GM23338 (cell line): ENCODE results near the gene LRIG1. TPM values are rescaled to one million over a fixed set of nuclear protein-coding genes. Genes with fewer than 3 reads are reported as not detected.

Experiments
- ATAC-seq: fragments of 200-7000 bp; cut with Tn5 transposase; 3 replicates; pipeline ENCODE4 v1.9.1; 2020
- DNase-seq: peaks from one replicate; pipeline ENCODE4 v3.0.0-alpha.2; 2015; ENCODE audit warnings: low spot score
- H2AFZ ChIP-seq: fragments of 200-600 bp; sonication (generic); 2 replicates; pipeline ENCODE4 v1.8.0; 2016; ENCODE audit warnings: antibody characterized with exemption, mild to moderate bottlenecking, moderate library complexity
- H3F3A ChIP-seq: fragments of 200-600 bp; sonication (generic); replicated peaks from 2 replicates; pipeline ENCODE4 v1.8.0; 2017; ENCODE audit warnings: antibody characterized with exemption, mixed run types, low read depth
- H3K27ac ChIP-seq: fragments of 200-600 bp; sonication (generic); 2 replicates; pipeline ENCODE4 v1.6.1; 2016; ENCODE audit warnings: low read depth
- H3K27me3 ChIP-seq: fragments of 200-600 bp; sonication (generic); 2 replicates; pipeline ENCODE4 v1.8.0; 2016; ENCODE audit warnings: mild to moderate bottlenecking, mixed run types, moderate library complexity; ENCODE audit not compliant: insufficient read depth
- H3K36me3 ChIP-seq: fragments of 200-600 bp; sonication (generic); 2 replicates; pipeline ENCODE4 v1.8.0; 2016; ENCODE audit warnings: mild to moderate bottlenecking; ENCODE audit not compliant: insufficient read depth
- H3K4me1 ChIP-seq: fragments of 200-600 bp; sonication (generic); 2 replicates; pipeline ENCODE4 v1.8.0; 2016; ENCODE audit warnings: mild to moderate bottlenecking, moderate library complexity; ENCODE audit not compliant: insufficient read depth
- H3K4me2 ChIP-seq: fragments of 200-600 bp; sonication (generic); 2 replicates; pipeline ENCODE4 v1.7.1; 2017; ENCODE audit warnings: mixed run types
- H3K4me3 ChIP-seq: fragments of 200-600 bp; sonication (generic); 2 replicates; pipeline ENCODE4 v1.6.1; 2016; ENCODE audit warnings: mixed run types
- H3K79me2 ChIP-seq: fragments of 200-600 bp; sonication (generic); replicated peaks from 2 replicates; pipeline ENCODE4 v1.8.0; 2017; ENCODE audit warnings: mild to moderate bottlenecking; ENCODE audit not compliant: insufficient read depth
- H3K9me2 ChIP-seq: fragments of 200-600 bp; sonication (generic); 2 replicates; pipeline ENCODE4 v1.8.0; 2017; ENCODE audit not compliant: insufficient read depth
- H4K20me1 ChIP-seq: fragments of 200-600 bp; sonication (generic); replicated peaks from 2 replicates; pipeline ENCODE4 v1.8.0; 2017; ENCODE audit warnings: mild to moderate bottlenecking; ENCODE audit not compliant: insufficient read depth
- H3K27ac Mint-ChIP-seq: 2 replicates; pipeline ENCODE4 v1.8.0; 2020; ENCODE audit warnings: inconsistent platforms, mild to moderate bottlenecking, moderate library complexity, mixed read lengths
- H3K27me3 Mint-ChIP-seq: 3 replicates; pipeline ENCODE4 v1.8.0; 2022; ENCODE audit warnings: low read depth, mild to moderate bottlenecking, moderate library complexity, mixed read lengths, inconsistent platforms; ENCODE audit not compliant: insufficient read depth, poor library complexity
- H3K36me3 Mint-ChIP-seq: 3 replicates; pipeline ENCODE4 v1.8.0; 2021; ENCODE audit warnings: low read depth, mild to moderate bottlenecking, inconsistent platforms, moderate library complexity, mixed read lengths
- H3K4me1 Mint-ChIP-seq: 3 replicates; pipeline ENCODE4 v1.8.0; 2020; ENCODE audit warnings: mild to moderate bottlenecking, inconsistent platforms, mixed read lengths
- H3K4me3 Mint-ChIP-seq: 3 replicates; pipeline ENCODE4 v1.8.0; 2021; ENCODE audit warnings: moderate library complexity, mild to moderate bottlenecking, inconsistent platforms, mixed read lengths
- H3K9me3 Mint-ChIP-seq: 3 replicates; pipeline ENCODE4 v1.8.0; 2020; ENCODE audit warnings: moderate library complexity, mild to moderate bottlenecking, inconsistent platforms, mixed read lengths
- EZH2 ChIP-seq: fragments of 200-600 bp; sonication (generic); IDR thresholded peaks from one replicate; pipeline ENCODE4 v1.8.0; 2017; ENCODE audit warnings: antibody characterized with exemption, mild to moderate bottlenecking, low read depth; ENCODE audit not compliant: unreplicated experiment
- EZH2phosphoT487 ChIP-seq: fragments of 200-600 bp; sonication (generic); IDR thresholded peaks from one replicate; pipeline ENCODE4 v1.8.1; 2018; ENCODE audit warnings: antibody characterized with exemption; ENCODE audit not compliant: unreplicated experiment
- JUNB ChIP-seq: IDR thresholded peaks from one replicate; pipeline ENCODE4 v1.6.1; 2016; ENCODE audit warnings: antibody characterized with exemption; ENCODE audit not compliant: unreplicated experiment
- NANOG ChIP-seq: IDR thresholded peaks from 2 replicates; pipeline ENCODE4 v1.6.1; 2016; ENCODE audit warnings: antibody characterized with exemption, borderline replicate concordance
- ZNF462 ChIP-seq: fragments of 250-450 bp; sonication (Bioruptor Pico); IDR thresholded peaks from 2 replicates; pipeline ENCODE4 v1.5.0; 2020; ENCODE audit warnings: mild to moderate bottlenecking, moderate library complexity
- polyA plus RNA-seq: library from polyadenylated mRNA; unstranded; fragments of >200 nt; fragmentation: Nextera tagmentation; extraction: Ambion mirVana; gene quantifications from 2 replicates; pipeline ENCODE4 v1.2.1, GENCODE V29; 2016
- total RNA-seq: library from RNA; depleted of rRNA; stranded (reverse); fragments of >200 nt; shearing (Covaris generic); gene quantifications from 2 replicates; pipeline ENCODE4 v1.2.3, GENCODE V29; 2014
- TF ChIP-seq, protein P1 (sequence below), 2 experiments: fragments of 200-600 bp in 1 of 2; sonication (generic) in 1 of 2; conservative IDR thresholded peaks; 2 replicates each; pipeline versions ENCODE4 v1.5.1 to v1.6.1; 2016 to 2017; ENCODE audit warnings: antibody characterized with exemption in 2 of 2, low read depth in 2 of 2, mild to moderate bottlenecking in 2 of 2, moderate library complexity in 1 of 2
- TF ChIP-seq, protein P2 (sequence below): IDR thresholded peaks from one replicate; pipeline ENCODE4 v1.6.1; 2018; ENCODE audit warnings: antibody characterized with exemption; ENCODE audit not compliant: unreplicated experiment

The LRIG1 gene
- total and polyA plus RNA-seq, 2 experiments from 2014 or later: 40.0 to 134 TPM

DNA sequence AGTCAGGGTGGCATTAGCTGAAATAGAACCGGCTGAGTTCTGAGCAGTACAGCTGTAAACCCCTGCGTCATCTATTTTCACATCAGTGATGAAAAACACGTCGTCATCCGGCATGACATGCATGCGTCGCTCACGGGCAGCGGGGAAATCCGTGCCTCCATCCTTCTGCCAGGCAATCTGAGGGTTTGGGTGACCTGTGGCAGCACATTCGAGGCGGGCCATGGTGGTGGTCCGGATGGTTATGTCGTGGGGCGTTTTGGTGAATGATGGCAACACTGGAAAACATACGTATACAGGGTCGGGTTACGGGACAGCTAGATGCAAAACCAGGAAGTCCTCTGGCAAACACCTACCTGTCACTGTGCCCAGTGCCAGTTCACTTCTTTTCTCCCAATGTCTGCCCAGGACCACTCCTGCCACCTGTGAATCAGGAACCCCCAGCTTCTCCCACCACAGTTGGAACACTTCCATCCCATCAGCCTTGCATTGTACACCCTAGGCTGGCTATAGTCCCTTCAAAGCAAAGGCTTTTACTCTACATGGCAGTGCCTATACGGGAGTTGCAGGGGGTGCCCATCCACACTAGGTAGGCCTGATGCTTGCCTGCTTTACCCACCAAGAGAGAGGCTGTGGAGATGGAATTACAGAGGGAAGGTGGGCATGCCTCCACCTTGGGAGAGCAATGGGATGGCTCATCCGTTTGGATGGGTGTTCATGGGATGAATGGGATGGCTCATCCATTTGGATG is 116.7 kb downstream of the LRIG1 start (continued):
- no peak for TF ChIP-seq ZNF462
- TF ChIP-seq, protein P1, sequence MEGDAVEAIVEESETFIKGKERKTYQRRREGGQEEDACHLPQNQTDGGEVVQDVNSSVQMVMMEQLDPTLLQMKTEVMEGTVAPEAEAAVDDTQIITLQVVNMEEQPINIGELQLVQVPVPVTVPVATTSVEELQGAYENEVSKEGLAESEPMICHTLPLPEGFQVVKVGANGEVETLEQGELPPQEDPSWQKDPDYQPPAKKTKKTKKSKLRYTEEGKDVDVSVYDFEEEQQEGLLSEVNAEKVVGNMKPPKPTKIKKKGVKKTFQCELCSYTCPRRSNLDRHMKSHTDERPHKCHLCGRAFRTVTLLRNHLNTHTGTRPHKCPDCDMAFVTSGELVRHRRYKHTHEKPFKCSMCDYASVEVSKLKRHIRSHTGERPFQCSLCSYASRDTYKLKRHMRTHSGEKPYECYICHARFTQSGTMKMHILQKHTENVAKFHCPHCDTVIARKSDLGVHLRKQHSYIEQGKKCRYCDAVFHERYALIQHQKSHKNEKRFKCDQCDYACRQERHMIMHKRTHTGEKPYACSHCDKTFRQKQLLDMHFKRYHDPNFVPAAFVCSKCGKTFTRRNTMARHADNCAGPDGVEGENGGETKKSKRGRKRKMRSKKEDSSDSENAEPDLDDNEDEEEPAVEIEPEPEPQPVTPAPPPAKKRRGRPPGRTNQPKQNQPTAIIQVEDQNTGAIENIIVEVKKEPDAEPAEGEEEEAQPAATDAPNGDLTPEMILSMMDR (conservative IDR thresholded peaks at IDR 0.05; ENCODE audit: low read depth in 2 of 2): no peak

DNA sequence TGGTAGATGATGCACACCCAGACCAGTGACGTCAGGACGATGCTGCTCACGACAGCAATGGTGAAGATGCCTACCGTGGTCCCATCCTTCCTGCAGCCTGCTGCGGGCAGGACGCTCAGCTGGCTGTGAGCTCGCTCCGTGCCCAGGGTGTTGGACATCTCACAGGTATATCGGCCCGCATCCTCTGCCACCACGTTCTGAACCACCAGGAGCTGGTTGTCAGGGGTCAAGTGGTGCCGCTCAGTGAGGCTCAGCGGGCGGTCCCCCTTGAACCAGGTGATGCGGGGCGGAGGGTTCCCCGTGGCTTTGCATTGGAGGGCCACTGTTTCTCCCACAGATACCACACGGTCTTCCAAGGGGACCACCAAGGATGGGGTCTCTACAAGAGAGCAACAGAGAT is 117.8 kb downstream of the LRIG1 start:
- peaks cover 48% of the 10 kb centered on the region for H3K36me3 ChIP-seq
- no peak for TF ChIP-seq JUNB
- no peak for TF ChIP-seq EZH2
- TF ChIP-seq, protein P1 (conservative IDR thresholded peaks at IDR 0.05; ENCODE audit: low read depth in 2 of 2): no peak
- no peak for TF ChIP-seq EZH2phosphoT487
- no peak for TF ChIP-seq NANOG
- TF ChIP-seq, protein P2, sequence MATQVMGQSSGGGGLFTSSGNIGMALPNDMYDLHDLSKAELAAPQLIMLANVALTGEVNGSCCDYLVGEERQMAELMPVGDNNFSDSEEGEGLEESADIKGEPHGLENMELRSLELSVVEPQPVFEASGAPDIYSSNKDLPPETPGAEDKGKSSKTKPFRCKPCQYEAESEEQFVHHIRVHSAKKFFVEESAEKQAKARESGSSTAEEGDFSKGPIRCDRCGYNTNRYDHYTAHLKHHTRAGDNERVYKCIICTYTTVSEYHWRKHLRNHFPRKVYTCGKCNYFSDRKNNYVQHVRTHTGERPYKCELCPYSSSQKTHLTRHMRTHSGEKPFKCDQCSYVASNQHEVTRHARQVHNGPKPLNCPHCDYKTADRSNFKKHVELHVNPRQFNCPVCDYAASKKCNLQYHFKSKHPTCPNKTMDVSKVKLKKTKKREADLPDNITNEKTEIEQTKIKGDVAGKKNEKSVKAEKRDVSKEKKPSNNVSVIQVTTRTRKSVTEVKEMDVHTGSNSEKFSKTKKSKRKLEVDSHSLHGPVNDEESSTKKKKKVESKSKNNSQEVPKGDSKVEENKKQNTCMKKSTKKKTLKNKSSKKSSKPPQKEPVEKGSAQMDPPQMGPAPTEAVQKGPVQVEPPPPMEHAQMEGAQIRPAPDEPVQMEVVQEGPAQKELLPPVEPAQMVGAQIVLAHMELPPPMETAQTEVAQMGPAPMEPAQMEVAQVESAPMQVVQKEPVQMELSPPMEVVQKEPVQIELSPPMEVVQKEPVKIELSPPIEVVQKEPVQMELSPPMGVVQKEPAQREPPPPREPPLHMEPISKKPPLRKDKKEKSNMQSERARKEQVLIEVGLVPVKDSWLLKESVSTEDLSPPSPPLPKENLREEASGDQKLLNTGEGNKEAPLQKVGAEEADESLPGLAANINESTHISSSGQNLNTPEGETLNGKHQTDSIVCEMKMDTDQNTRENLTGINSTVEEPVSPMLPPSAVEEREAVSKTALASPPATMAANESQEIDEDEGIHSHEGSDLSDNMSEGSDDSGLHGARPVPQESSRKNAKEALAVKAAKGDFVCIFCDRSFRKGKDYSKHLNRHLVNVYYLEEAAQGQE: no peak

More for the DNA sequence above, 117.8 kb downstream of the LRIG1 start:
- no peak overlapping the region for H3K27ac Mint-ChIP-seq
- H3K9me3 Mint-ChIP-seq: no peaks in the 10 kb centered on the region
- H3K4me1 Mint-ChIP-seq: peaks cover 9% of the 10 kb centered on the region
- no peaks in the 10 kb centered on the region for H3K9me2 ChIP-seq
- peaks cover 95% of the 10 kb centered on the region for H3K36me3 Mint-ChIP-seq
- H3K79me2 ChIP-seq: peaks cover 13% of the 10 kb centered on the region
- H2AFZ ChIP-seq: no peak overlapping the region
- no peaks in the 10 kb centered on the region for H3K27me3 ChIP-seq
- no peaks in the 10 kb centered on the region for H3K4me1 ChIP-seq
- H3K4me3 ChIP-seq: no peak overlapping the region
- no peak overlapping the region for H3K4me3 Mint-ChIP-seq
- peaks cover under 1% of the 10 kb centered on the region for H3F3A ChIP-seq
- peaks cover 19% of the 10 kb centered on the region for H3K27me3 Mint-ChIP-seq
- no peak overlapping the region for H3K4me2 ChIP-seq
- no peak overlapping the region for H3K27ac ChIP-seq
- DNase-seq (no peak), ATAC-seq (no peak)
- H4K20me1 ChIP-seq: peaks cover 15% of the 10 kb centered on the region
